Measurements from ENCODE around the gene CCDC191.

CCDC191 gene

GRCh38 chr3:113968986-113969385, 87.3 kb downstream of the CCDC191 start:
- no peak for DNase-seq (ENCODE audit: low read depth in 2 of 2)

DNA sequence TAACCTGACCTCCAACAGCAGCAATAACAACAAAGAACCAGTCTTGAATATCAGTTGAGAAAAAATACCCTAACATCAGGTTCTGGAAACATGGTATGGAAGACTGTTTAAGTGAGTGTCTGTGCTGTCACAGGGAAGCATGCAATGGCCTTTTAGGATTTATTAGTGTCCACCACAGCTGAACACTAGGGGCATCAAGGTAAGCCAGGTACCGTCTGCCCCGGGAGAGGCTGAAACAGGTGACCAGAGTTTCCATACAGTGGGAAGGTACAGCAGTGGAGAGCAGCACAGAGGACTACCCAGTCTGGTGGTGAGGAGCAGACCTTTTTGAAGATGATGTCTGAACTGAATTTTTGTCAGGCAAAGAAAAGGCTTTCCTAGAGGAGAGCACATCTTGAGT, 90.2 kb downstream of the CCDC191 start:
- DNase-seq (ENCODE audit: low read depth in 2 of 2) = no peak

GRCh38 chr3:113963879-113964278, 92.4 kb downstream of the CCDC191 start:
- no peak for DNase-seq (ENCODE audit: low read depth in 2 of 2)

- no peak for DNase-seq (ENCODE audit: low read depth in 2 of 2)
Measured at GRCh38 chr3:113954091-113954685, 102.1 kb downstream of the CCDC191 start.

GRCh38 chr3:113953677-113954076, 102.6 kb downstream of the CCDC191 start:
- no peak for DNase-seq (ENCODE audit: low read depth in 2 of 2)

DNA sequence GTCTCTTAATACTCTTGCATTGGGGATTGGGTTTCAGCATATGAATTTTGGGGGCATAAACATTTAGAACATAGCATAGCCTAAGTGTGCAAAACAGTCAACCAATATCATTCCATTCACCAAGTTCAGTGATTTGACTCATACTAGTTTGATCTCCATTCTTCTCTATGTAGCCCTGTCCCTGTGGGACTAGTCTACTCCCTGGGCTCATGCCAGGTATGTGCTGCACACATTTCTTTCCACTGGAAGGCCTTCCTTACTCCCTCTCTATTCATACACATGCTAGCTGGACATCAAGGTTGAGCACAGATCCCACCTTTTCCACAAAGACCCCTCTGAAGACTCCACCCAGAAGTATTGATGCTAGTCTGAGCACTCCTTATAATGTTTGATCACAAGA, 103.4 kb downstream of the CCDC191 start:
- no peak for DNase-seq (ENCODE audit: low read depth in 2 of 2)

DNA sequence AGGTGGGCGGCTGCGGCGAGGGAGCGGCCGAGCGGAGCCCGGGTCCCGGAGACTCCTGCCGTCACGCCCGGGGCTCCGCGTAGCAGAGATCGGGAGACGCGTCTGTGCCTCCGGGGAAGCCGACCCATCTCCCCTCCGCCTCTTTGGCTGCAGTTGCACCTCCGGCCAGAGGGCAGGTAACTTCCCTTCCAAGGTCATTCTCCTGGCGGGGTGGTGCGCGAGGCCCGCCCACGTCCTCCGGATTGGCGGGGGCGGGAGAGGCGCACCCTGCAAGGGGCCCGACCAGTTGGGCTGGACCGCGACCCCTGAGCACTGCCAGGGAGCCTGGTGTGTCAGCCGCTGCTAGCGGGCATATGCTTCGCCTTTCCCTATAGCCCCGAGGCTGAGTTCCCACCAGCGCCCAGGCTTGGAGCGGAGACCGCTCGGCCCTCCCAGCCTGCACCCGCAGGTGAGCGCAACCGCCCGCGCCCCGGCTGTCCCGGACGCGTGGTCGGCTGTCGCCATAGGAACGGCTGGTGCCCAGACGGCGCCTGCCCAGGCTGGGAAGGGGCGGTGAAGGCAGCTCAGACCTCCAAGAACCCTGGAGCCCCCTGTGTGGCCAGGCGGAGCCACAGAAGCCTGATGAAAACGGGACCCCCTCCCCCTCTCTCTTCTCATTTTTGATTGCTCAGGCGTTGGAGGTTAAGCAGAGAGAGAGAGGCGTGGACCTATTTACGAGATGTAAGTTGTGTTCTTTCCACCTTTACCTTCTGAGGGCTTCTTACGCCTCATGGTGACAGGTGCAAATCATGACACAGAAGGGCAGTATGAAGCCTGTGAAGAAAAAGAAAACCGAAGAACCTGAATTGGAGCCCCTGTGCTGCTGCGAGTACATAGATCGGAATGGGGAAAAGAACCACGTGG, 108.1 kb downstream of the CCDC191 start:
- DNase-seq (ENCODE audit: low read depth in 2 of 2) = no peak

- DNase-seq (ENCODE audit: low read depth in 2 of 2) = peak; percentile 9 to 55
Measured at GRCh38 chr3:113947372-113948014, 108.8 kb downstream of the CCDC191 start, which contains the start of gene ZDHHC23. Gene ZDHHC23, plus strand, starts transcription at chr3:113948013. Its CDS starts 790 bp downstream, at chr3:113948803.

GRCh38 chr3:113946831-113947230, 109.5 kb downstream of the CCDC191 start:
- DNase-seq (ENCODE audit: low read depth in 2 of 2) = no peak

- DNase-seq (ENCODE audit: low read depth in 2 of 2) = no peak
Measured at GRCh38 chr3:113927556-113927955, 128.8 kb downstream of the CCDC191 start.

DNA sequence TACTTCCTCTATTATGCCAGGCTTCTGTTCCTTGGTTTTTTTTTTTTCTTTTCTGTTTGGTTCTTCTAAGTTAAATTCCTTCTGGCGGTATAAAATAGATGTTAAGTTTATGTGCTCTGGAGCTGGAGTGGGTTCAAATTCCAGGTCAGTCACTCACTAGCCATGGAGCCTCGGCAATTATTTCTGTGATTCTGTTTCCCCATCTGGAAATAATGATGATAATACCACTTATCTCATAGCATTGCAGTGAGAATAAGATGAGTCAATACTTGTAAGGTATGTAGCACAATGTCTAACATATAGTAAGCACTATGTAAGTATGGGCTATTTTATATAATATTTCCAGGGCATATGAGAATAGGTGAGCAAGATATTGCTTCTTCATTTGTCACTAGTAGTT, 141.7 kb downstream of the CCDC191 start:
- DNase-seq (ENCODE audit: low read depth in 2 of 2) = no peak
